Mononuclear cell (primary cell): ENCODE measurements around the gene GDI1. TPM values are rescaled to one million over a fixed set of nuclear protein-coding genes. Genes with fewer than 3 reads are reported as not detected.

Source experiments
- H3K27me3 ChIP-seq: 2 replicates; pipeline ENCODE4 v1.6.0; 2011; ENCODE audit warnings: low read length, control low read depth; ENCODE audit not compliant: insufficient read depth
- H3K4me1 ChIP-seq: 2 replicates; pipeline ENCODE4 v1.5.1; 2011; ENCODE audit warnings: mild to moderate bottlenecking, low read length, control low read depth; ENCODE audit not compliant: insufficient read depth
- H3K4me3 ChIP-seq: 2 replicates; pipeline ENCODE4 v1.5.1; 2011; ENCODE audit warnings: mild to moderate bottlenecking, low read length, moderate library complexity
- H3K9me3 ChIP-seq: 2 replicates; pipeline ENCODE4 v1.5.1; 2011; ENCODE audit warnings: low read depth, mild to moderate bottlenecking, control low read depth, low read length
- total RNA-seq: library from RNA; depleted of rRNA; stranded (reverse); fragments of >200 nt; gene quantifications from one replicate; pipeline ENCODE4 v1.2.3, GENCODE V29; 2012

GDI1 gene
- total RNA-seq, 1 donor = 67.6 TPM

DNA sequence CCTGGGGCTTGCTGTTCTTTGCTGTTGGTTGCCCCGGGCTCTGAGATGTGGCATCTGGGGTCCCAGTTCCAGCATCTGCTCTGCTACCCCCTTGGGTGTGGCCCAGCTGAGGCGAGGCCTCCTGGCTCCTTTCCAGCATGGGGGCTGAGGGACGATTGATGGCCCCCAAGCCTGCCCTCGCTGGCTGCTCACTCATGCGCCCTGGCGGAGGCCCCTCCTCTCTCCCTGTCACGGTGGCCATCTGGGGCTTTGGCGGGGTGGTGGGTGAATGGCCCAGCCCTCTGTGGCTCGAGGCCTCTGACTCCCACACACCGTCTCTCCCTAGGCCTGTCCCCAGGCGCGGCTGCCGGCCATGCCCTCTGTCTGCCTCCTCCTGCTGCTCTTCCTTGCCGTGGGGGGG is 22.9 kb downstream of the GDI1 start:
- Histone ChIP-seq H3K27me3 (no peaks in the 10 kb centered on the region), H3K4me1 (peaks cover 2% of the 10 kb centered on the region), H3K4me3 (no peak overlapping the region), H3K9me3 (no peaks in the 10 kb centered on the region)

DNA sequence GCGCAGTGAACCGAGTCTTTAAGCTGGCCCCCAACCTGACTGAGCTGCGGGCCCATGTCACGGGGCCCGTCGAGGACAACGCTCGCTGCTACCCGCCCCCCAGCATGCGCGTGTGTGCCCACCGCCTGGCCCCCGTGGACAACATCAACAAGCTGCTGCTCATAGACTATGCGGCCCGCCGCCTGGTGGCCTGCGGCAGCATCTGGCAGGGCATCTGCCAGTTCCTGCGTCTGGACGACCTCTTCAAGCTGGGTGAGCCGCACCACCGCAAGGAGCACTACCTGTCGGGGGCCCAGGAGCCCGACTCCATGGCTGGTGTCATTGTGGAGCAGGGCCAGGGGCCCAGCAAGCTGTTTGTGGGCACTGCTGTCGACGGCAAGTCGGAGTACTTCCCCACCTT is 23.4 kb downstream of the GDI1 start:
- H3K4me3 ChIP-seq = no peak overlapping the region
- no peaks in the 10 kb centered on the region for H3K27me3 ChIP-seq
- H3K9me3 ChIP-seq = no peaks in the 10 kb centered on the region
- H3K4me1 ChIP-seq = peaks cover 2% of the 10 kb centered on the region

GRCh38 chrX:154462396-154462795 is 25.4 kb downstream of the GDI1 start:
- Histone ChIP-seq H3K27me3 (no peaks in the 10 kb centered on the region), H3K4me3 (no peak overlapping the region), H3K4me1 (peaks cover 2% of the 10 kb centered on the region), H3K9me3 (no peaks in the 10 kb centered on the region)

GRCh38 chrX:154463611-154464220 is 26.8 kb downstream of the GDI1 start:
- H3K4me1 ChIP-seq = peaks cover 2% of the 10 kb centered on the region
- H3K9me3 ChIP-seq = no peaks in the 10 kb centered on the region
- H3K27me3 ChIP-seq = no peaks in the 10 kb centered on the region
- no peak overlapping the region for H3K4me3 ChIP-seq

- H3K9me3 ChIP-seq = no peaks in the 10 kb centered on the region
- no peaks in the 10 kb centered on the region for H3K4me1 ChIP-seq
- H3K4me3 ChIP-seq = no peak overlapping the region
- no peaks in the 10 kb centered on the region for H3K27me3 ChIP-seq
Measured at GRCh38 chrX:154464806-154465365, 27.9 kb downstream of the GDI1 start.

- no peaks in the 10 kb centered on the region for H3K4me1 ChIP-seq
- H3K9me3 ChIP-seq = no peaks in the 10 kb centered on the region
- no peak overlapping the region for H3K4me3 ChIP-seq
- H3K27me3 ChIP-seq = no peaks in the 10 kb centered on the region
Measured at GRCh38 chrX:154465601-154466000, 28.6 kb downstream of the GDI1 start.

DNA sequence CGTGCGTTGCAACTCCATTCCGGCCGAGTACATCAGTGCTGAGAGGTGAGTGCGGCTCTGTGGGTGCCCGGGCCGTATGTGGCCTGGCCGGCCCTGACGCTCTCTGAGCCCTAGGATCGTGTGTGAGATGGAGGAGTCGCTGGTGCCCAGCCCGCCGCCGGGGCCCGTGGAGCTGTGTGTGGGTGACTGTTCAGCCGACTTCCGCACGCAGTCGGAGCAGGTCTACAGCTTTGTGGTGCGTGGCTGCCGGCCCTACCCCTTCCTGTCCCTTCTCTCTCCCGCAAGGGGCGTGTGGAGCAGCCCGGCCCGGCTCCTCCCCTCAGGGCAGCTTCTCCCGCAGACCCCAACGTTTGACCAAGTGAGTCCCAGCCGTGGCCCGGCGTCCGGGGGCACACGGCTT is 29.1 kb downstream of the GDI1 start:
- no peaks in the 10 kb centered on the region for H3K27me3 ChIP-seq
- no peak overlapping the region for H3K4me3 ChIP-seq
- no peaks in the 10 kb centered on the region for H3K4me1 ChIP-seq
- no peaks in the 10 kb centered on the region for H3K9me3 ChIP-seq

DNA sequence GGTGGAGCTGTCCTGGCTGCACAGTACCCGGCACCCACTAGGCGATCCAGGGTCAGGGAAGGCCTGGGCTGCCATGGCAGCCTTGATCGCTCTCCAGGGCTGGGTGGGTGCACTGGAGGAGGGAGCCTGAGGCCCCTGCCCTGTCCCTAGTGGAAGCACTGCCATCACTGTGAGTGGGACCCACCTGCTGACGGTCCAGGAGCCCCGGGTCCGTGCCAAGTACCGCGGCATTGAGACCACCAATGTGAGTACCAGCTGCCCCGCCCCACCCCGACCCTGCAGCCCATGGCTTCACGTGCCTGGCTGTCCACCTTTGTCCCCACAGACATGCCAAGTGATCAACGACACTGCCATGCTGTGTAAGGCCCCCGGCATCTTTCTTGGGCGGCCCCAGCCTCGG is 30.0 kb downstream of the GDI1 start:
- no peaks in the 10 kb centered on the region for H3K27me3 ChIP-seq
- H3K9me3 ChIP-seq = no peaks in the 10 kb centered on the region
- no peaks in the 10 kb centered on the region for H3K4me1 ChIP-seq
- H3K4me3 ChIP-seq = no peak overlapping the region

GRCh38 chrX:154467556-154467955 is 30.6 kb downstream of the GDI1 start:
- Histone ChIP-seq H3K9me3 (no peaks in the 10 kb centered on the region), H3K4me1 (no peaks in the 10 kb centered on the region), H3K4me3 (no peak overlapping the region), H3K27me3 (no peaks in the 10 kb centered on the region)

DNA sequence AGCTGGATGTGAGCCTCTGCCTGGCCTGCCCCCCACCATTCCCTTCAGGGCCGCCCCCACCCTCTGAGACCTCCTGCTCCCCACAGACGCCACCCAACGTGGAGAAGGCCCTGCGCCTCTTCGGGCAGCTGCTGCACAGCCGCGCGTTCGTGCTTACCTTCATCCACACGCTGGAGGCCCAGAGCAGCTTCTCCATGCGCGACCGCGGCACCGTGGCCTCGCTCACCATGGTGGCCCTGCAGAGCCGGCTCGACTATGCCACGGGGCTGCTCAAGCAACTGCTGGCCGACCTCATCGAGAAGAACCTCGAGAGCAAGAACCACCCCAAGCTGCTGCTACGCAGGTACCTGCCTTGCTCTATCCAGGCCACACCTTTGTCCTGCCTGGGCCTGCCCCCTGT is 31.3 kb downstream of the GDI1 start:
- no peaks in the 10 kb centered on the region for H3K4me1 ChIP-seq
- H3K27me3 ChIP-seq = no peaks in the 10 kb centered on the region
- no peaks in the 10 kb centered on the region for H3K9me3 ChIP-seq
- H3K4me3 ChIP-seq = no peak overlapping the region

GRCh38 chrX:154469114-154469513 is 32.2 kb downstream of the GDI1 start:
- no peak overlapping the region for H3K4me3 ChIP-seq
- H3K9me3 ChIP-seq = no peaks in the 10 kb centered on the region
- no peaks in the 10 kb centered on the region for H3K27me3 ChIP-seq
- H3K4me1 ChIP-seq = no peaks in the 10 kb centered on the region

DNA sequence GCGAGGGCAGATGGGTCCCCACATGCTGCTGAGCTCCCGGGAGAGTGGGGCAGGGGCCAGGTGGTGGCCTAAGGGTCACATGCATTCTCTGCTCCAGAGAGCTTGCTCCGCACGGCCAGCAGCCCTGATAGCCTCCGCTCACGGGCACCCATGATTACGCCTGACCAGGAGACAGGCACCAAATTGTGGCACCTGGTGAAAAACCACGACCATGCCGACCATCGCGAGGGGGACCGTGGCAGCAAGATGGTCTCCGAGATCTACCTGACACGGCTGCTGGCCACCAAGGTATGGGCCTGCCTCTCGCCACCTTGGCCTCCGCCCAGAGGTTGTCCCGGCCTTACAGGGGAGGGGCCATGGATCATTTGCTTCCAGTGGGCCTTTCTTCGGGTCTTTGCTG is 32.9 kb downstream of the GDI1 start:
- Histone ChIP-seq H3K27me3 (no peaks in the 10 kb centered on the region), H3K9me3 (no peaks in the 10 kb centered on the region), H3K4me3 (no peak overlapping the region), H3K4me1 (no peaks in the 10 kb centered on the region)

GRCh38 chrX:154470434-154470833 is 33.5 kb downstream of the GDI1 start:
- no peaks in the 10 kb centered on the region for H3K9me3 ChIP-seq
- H3K27me3 ChIP-seq = no peaks in the 10 kb centered on the region
- H3K4me3 ChIP-seq = no peak overlapping the region
- H3K4me1 ChIP-seq = no peaks in the 10 kb centered on the region

DNA sequence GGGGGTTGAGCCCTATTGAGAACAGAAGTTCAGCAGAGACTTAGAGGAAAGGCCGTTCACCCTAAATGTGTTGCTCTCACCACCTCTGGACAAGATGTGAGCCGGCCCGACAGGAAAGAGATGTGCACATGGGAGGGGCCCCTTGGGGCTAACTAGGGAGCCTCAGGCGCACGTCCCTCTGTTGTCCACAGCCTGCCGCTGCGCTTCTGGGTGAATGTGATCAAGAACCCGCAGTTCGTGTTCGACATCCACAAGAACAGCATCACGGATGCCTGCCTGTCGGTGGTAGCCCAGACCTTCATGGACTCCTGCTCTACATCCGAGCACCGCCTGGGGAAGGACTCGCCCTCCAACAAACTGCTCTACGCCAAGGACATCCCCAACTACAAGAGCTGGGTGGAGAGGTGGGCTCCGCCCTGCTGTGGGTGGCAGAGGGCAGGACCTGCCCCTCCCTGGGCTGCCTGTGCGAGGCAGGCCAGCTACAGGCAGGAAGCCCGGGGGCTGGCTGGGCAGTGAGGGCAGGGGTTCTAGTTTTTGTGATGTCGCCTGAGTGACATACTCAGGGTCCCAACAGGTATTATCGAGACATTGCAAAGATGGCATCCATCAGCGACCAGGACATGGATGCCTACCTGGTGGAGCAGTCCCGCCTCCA is 34.1 kb downstream of the GDI1 start:
- H3K4me3 ChIP-seq = no peak overlapping the region
- no peaks in the 10 kb centered on the region for H3K27me3 ChIP-seq

DNA sequence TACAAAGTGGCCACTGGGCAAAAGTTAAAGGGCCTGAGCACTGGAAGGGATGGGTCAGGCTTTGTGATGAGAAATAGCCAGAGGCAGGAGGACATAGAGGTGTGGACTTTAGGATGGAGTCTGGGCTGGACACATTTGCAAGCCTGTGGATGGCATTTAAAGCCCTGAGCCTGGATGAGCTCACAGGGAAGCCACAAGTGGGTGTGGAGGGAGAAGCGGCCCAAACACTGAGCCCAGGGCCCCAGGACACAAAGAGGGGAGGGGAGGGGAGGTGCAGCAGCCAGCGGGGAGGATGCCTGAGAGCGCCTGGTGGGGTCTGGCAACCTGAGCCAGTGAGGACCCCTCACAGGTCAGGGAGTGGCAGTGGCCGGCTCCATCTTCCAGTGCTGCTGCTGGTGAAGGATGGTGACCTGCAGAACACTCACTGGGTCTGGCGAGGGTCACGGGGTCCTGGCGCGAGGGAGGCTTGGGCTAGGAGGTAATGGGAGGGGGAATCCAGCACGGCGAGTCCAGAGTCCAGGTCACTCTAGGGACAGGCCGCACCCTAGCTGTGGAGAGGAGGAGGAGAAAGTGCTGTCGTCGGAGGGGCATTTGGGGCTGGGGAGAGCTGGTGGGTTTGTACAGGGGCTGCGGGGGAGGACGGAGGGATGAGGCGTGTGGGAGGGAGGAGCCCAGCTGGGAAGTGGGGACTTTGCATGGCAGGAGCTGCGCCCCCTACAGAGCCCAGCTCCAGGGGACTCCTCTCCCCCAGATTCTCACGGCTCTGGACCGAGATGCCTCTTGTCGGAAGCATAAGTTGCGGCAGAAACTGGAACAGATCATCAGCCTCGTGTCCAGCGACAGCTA is 35.1 kb downstream of the GDI1 start:
- no peaks in the 10 kb centered on the region for H3K27me3 ChIP-seq
- no peaks in the 10 kb centered on the region for H3K9me3 ChIP-seq
- no peaks in the 10 kb centered on the region for H3K4me1 ChIP-seq
- H3K4me3 ChIP-seq = no peak overlapping the region

More for the DNA sequence above, 34.1 kb downstream of the GDI1 start:
- Histone ChIP-seq H3K4me1 (no peaks in the 10 kb centered on the region), H3K9me3 (no peaks in the 10 kb centered on the region)
